ENCODE data around the gene CD300H. TPM values are rescaled to one million over a fixed set of nuclear protein-coding genes. Genes with fewer than 3 reads are reported as not detected.
"Not testable (repeated sequence)": the region's sequence is repeated elsewhere in the genome, so short reads cannot be mapped to it uniquely, and the experiment has no call there.

The CD300H gene
- total RNA-seq, 1 experiment from 2014 or later: not detected

- ATAC-seq (no peak), DNase-seq (ENCODE audit: low read depth, low spot score) (no peak)
- Histone ChIP-seq H3K27ac (ENCODE audit: low read length) (no peak overlapping the region), H3K9me3 (ENCODE audit: control insufficient read depth, insufficient read depth, low read depth, low read length) (no peaks in the 10 kb centered on the region), H3K27me3 (ENCODE audit: control insufficient read depth, insufficient read depth, low read length) (peaks cover 9% of the 10 kb centered on the region; the same call in 1 of the 2 replicates), H3K4me1 (ENCODE audit: control insufficient read depth, insufficient read depth, low read length) (no peaks in the 10 kb centered on the region), H3K36me3 (ENCODE audit: control insufficient read depth, insufficient read depth, low read length) (no peaks in the 10 kb centered on the region), H3K4me3 (ENCODE audit: low read depth in 2 of 2, low read length in 2 of 2) (no peak overlapping the region)
- intact Hi-C loops (cut with micrococcal nuclease; ENCODE audit: unreplicated experiment) (no loop called here), in situ Hi-C loops (cut with HindIII; ENCODE audit: low pct_unique_long_range_greater_than_20kb, low sequenced_read_pairs) (no loop called here)
- TF ChIP-seq POLR2AphosphoS5 (IDR thresholded peaks at IDR 0.05; ENCODE audit: low read depth, low read length) (no peak), SIN3A (IDR thresholded peaks at IDR 0.05; ENCODE audit: borderline replicate concordance, insufficient read depth, low read depth, low read length) (no peak), REST (IDR thresholded peaks at IDR 0.05; ENCODE audit: insufficient read depth in 1 of 2, low read depth in 2 of 2, low read length in 1 of 2) (no peak), TCF7L2 (IDR thresholded peaks at IDR 0.05; ENCODE audit: low read depth, low read length) (no peak), CTCF (IDR thresholded peaks at IDR 0.05) (no peak)
- CTCF ChIA-PET: no interaction called here
- no TSS peak for BruUV-seq (replicated peaks)
- POLR2A ChIA-PET: no interaction called here
These were observed 11.7 kb upstream of the CD300H start for GRCh38 chr17:74578979-74579378.

GRCh38 chr17:74574489-74575142 is 7.3 kb upstream of the CD300H start:
- Histone ChIP-seq H3K4me3 (ENCODE audit: low read depth in 2 of 2, low read length in 2 of 2) (no peak overlapping the region), H3K36me3 (ENCODE audit: control insufficient read depth, insufficient read depth, low read length) (no peaks in the 10 kb centered on the region), H3K27ac (ENCODE audit: low read length) (no peak overlapping the region), H3K9me3 (ENCODE audit: control insufficient read depth, insufficient read depth, low read depth, low read length) (no peaks in the 10 kb centered on the region), H3K27me3 (ENCODE audit: control insufficient read depth, insufficient read depth, low read length) (peaks cover 9% of the 10 kb centered on the region; the same call in 1 of the 2 replicates), H3K4me1 (ENCODE audit: control insufficient read depth, insufficient read depth, low read length) (peaks cover 5% of the 10 kb centered on the region; the same call in 1 of the 2 replicates)
- no peak for DNase-seq (ENCODE audit: low read depth, low spot score)
- TF ChIP-seq SIN3A (IDR thresholded peaks at IDR 0.05; ENCODE audit: borderline replicate concordance, insufficient read depth, low read depth, low read length) (no peak), TCF7L2 (IDR thresholded peaks at IDR 0.05; ENCODE audit: low read depth, low read length) (no peak), REST (IDR thresholded peaks at IDR 0.05; ENCODE audit: insufficient read depth in 1 of 2, low read depth in 2 of 2, low read length in 1 of 2) (no peak), POLR2AphosphoS5 (IDR thresholded peaks at IDR 0.05; ENCODE audit: low read depth, low read length) (no peak), CTCF (IDR thresholded peaks at IDR 0.05) (no peak)
- intact Hi-C loops (cut with micrococcal nuclease; ENCODE audit: unreplicated experiment) (no loop called here), in situ Hi-C loops (cut with HindIII; ENCODE audit: low pct_unique_long_range_greater_than_20kb, low sequenced_read_pairs) (no loop called here)
- POLR2A ChIA-PET: no interaction called here
- BruUV-seq (replicated peaks): no TSS peak
- CTCF ChIA-PET: no interaction called here
- no peak for ATAC-seq

- H3K4me3 ChIP-seq (ENCODE audit: low read depth in 2 of 2, low read length in 2 of 2); BruUV-seq (replicated peaks); DNase-seq (ENCODE audit: low read depth, low spot score); H3K27ac ChIP-seq (ENCODE audit: low read length); H3K9me3 ChIP-seq (ENCODE audit: control insufficient read depth, insufficient read depth, low read depth, low read length); H3K36me3 ChIP-seq (ENCODE audit: control insufficient read depth, insufficient read depth, low read length); in situ Hi-C loops (cut with HindIII; ENCODE audit: low pct_unique_long_range_greater_than_20kb, low sequenced_read_pairs); intact Hi-C loops (cut with micrococcal nuclease; ENCODE audit: unreplicated experiment); ATAC-seq; CTCF ChIA-PET; POLR2A ChIA-PET; H3K27me3 ChIP-seq (ENCODE audit: control insufficient read depth, insufficient read depth, low read length): not testable (repeated sequence)
- peaks cover 11% of the 10 kb centered on the region; the same call in 1 of the 2 replicates for H3K4me1 ChIP-seq (ENCODE audit: control insufficient read depth, insufficient read depth, low read length)
These were observed 6.3 kb upstream of the CD300H start for GRCh38 chr17:74573635-74574034.
